ENCODE data around the gene PHLPP1.

PHLPP1 gene

GRCh38 chr18:62938487-62938886, 223.1 kb downstream of the PHLPP1 start:
- peak; percentile 20 for DNase-seq (ENCODE audit: low spot score)
- in situ Hi-C loops (cut with MboI; ENCODE audit: low pct_unique_long_range_greater_than_20kb, low sequenced_read_pairs, unreplicated experiment): no loop called here
- TF ChIP-seq CTCF (IDR thresholded peaks at IDR 0.05; ENCODE audit: extremely low read depth, insufficient read depth, missing control alignments): no peak

GRCh38 chr18:62939433-62939832, 224.1 kb downstream of the PHLPP1 start:
- in situ Hi-C loops (cut with MboI; ENCODE audit: low pct_unique_long_range_greater_than_20kb, low sequenced_read_pairs, unreplicated experiment): no loop called here
- TF ChIP-seq CTCF (IDR thresholded peaks at IDR 0.05; ENCODE audit: extremely low read depth, insufficient read depth, missing control alignments): no peak
- DNase-seq (ENCODE audit: low spot score): no peak

GRCh38 chr18:62939926-62940325, 224.6 kb downstream of the PHLPP1 start:
- no peak for TF ChIP-seq CTCF (IDR thresholded peaks at IDR 0.05; ENCODE audit: extremely low read depth, insufficient read depth, missing control alignments)
- in situ Hi-C loops (cut with MboI; ENCODE audit: low pct_unique_long_range_greater_than_20kb, low sequenced_read_pairs, unreplicated experiment): loop anchor here (10.0 kb wide), 1 partner anchor 225 kb away; the partner anchor contains the start of gene PHLPP1
- DNase-seq (ENCODE audit: low spot score): no peak

- no peak for TF ChIP-seq CTCF (IDR thresholded peaks at IDR 0.05; ENCODE audit: extremely low read depth, insufficient read depth, missing control alignments)
- in situ Hi-C loops (cut with MboI; ENCODE audit: low pct_unique_long_range_greater_than_20kb, low sequenced_read_pairs, unreplicated experiment): loop anchor here (10.0 kb wide), 1 partner anchor 228 kb away; the partner anchor contains the start of gene PHLPP1
- DNase-seq (ENCODE audit: low spot score): no peak
Observed at GRCh38 chr18:62942578-62942977, 227.2 kb downstream of the PHLPP1 start.

- DNase-seq (ENCODE audit: low spot score): no peak
- in situ Hi-C loops (cut with MboI; ENCODE audit: low pct_unique_long_range_greater_than_20kb, low sequenced_read_pairs, unreplicated experiment): loop anchor here (10.0 kb wide), 1 partner anchor 230 kb away; the partner anchor contains the start of gene PHLPP1
- no peak for TF ChIP-seq CTCF (IDR thresholded peaks at IDR 0.05; ENCODE audit: extremely low read depth, insufficient read depth, missing control alignments)
Observed at GRCh38 chr18:62944454-62944853, 229.1 kb downstream of the PHLPP1 start.

GRCh38 chr18:62948788-62949187, 233.4 kb downstream of the PHLPP1 start:
- DNase-seq (ENCODE audit: low spot score): no peak
- in situ Hi-C loops (cut with MboI; ENCODE audit: low pct_unique_long_range_greater_than_20kb, low sequenced_read_pairs, unreplicated experiment): loop anchor here (10.0 kb wide), 1 partner anchor 234 kb away; the partner anchor contains the start of gene PHLPP1
- no peak for TF ChIP-seq CTCF (IDR thresholded peaks at IDR 0.05; ENCODE audit: extremely low read depth, insufficient read depth, missing control alignments)

GRCh38 chr18:62950246-62950645, 234.9 kb downstream of the PHLPP1 start:
- no peak for DNase-seq (ENCODE audit: low spot score)
- no peak for TF ChIP-seq CTCF (IDR thresholded peaks at IDR 0.05; ENCODE audit: extremely low read depth, insufficient read depth, missing control alignments)
- in situ Hi-C loops (cut with MboI; ENCODE audit: low pct_unique_long_range_greater_than_20kb, low sequenced_read_pairs, unreplicated experiment): no loop called here
